ENCODE results near the gene USP25. TPM values are rescaled to one million over a fixed set of nuclear protein-coding genes. Genes with fewer than 3 reads are reported as not detected.

USP25 gene
- total and polyA plus RNA-seq, 2 donors = 19.1 to 111 TPM

GRCh38 chr21:15755125-15755524 lies 25.3 kb downstream of the USP25 start:
- 82% methylated on average over 3 of the region's 3 CpGs for WGBS
- Histone ChIP-seq H3K4me3 (ENCODE audit: low read depth, low read length) (no peak overlapping the region), H3K27ac (ENCODE audit: low read depth) (no peak overlapping the region), H3K4me1 (ENCODE audit: insufficient read depth) (peaks cover 3% of the 10 kb centered on the region), H3K36me3 (ENCODE audit: insufficient read depth) (no peaks in the 10 kb centered on the region)
- no peak for DNase-seq (ENCODE audit: extremely low spot score)

- WGBS = 93% methylated on average over 2 of the region's 2 CpGs
- Histone ChIP-seq H3K36me3 (ENCODE audit: insufficient read depth) (no peaks in the 10 kb centered on the region), H3K4me1 (ENCODE audit: insufficient read depth) (peaks cover 3% of the 10 kb centered on the region), H3K27ac (ENCODE audit: low read depth) (no peak overlapping the region), H3K4me3 (ENCODE audit: low read depth, low read length) (no peak overlapping the region)
- DNase-seq (ENCODE audit: extremely low spot score) = no peak
Observed at GRCh38 chr21:15759469-15759868, 29.7 kb downstream of the USP25 start.

- H3K27ac ChIP-seq (ENCODE audit: low read depth) = no peak overlapping the region
- peaks cover 2% of the 10 kb centered on the region for H3K4me1 ChIP-seq (ENCODE audit: insufficient read depth)
- H3K4me3 ChIP-seq (ENCODE audit: low read depth, low read length) = no peak overlapping the region
- no peaks in the 10 kb centered on the region for H3K36me3 ChIP-seq (ENCODE audit: insufficient read depth)
- WGBS = 86% methylated on average over 7 of the region's 7 CpGs
- no peak for DNase-seq (ENCODE audit: extremely low spot score)
Observed at GRCh38 chr21:15761507-15762100, 31.8 kb downstream of the USP25 start.

GRCh38 chr21:15763359-15763758 lies 33.6 kb downstream of the USP25 start:
- no peak for DNase-seq (ENCODE audit: extremely low spot score)
- 98% methylated on average over 1 of the region's 1 CpG for WGBS
- H3K36me3 ChIP-seq (ENCODE audit: insufficient read depth) = no peaks in the 10 kb centered on the region

GRCh38 chr21:15764878-15765277 lies 35.1 kb downstream of the USP25 start:
- Histone ChIP-seq H3K36me3 (ENCODE audit: insufficient read depth) (no peaks in the 10 kb centered on the region), H3K4me1 (ENCODE audit: insufficient read depth) (no peaks in the 10 kb centered on the region), H3K4me3 (ENCODE audit: low read depth, low read length) (no peak overlapping the region), H3K27ac (ENCODE audit: low read depth) (no peak overlapping the region)
- DNase-seq (ENCODE audit: extremely low spot score) = no peak
- 57% methylated on average over 3 of the region's 3 CpGs for WGBS

More at GRCh38 chr21:15763359-15763758, 33.6 kb downstream of the USP25 start:
- Histone ChIP-seq H3K27ac (ENCODE audit: low read depth) (no peak overlapping the region), H3K4me3 (ENCODE audit: low read depth, low read length) (no peak overlapping the region), H3K4me1 (ENCODE audit: insufficient read depth) (no peaks in the 10 kb centered on the region)

GRCh38 chr21:15766952-15767603 lies 37.3 kb downstream of the USP25 start:
- Histone ChIP-seq H3K36me3 (ENCODE audit: insufficient read depth) (no peaks in the 10 kb centered on the region), H3K27ac (ENCODE audit: low read depth) (no peak overlapping the region), H3K4me3 (ENCODE audit: low read depth, low read length) (no peak overlapping the region), H3K4me1 (ENCODE audit: insufficient read depth) (no peaks in the 10 kb centered on the region)
- 67% methylated on average over 1 of the region's 1 CpG for WGBS
- DNase-seq (ENCODE audit: extremely low spot score) = no peak

GRCh38 chr21:15768045-15768601 lies 38.3 kb downstream of the USP25 start:
- H3K4me1 ChIP-seq (ENCODE audit: insufficient read depth) = no peaks in the 10 kb centered on the region
- DNase-seq (ENCODE audit: extremely low spot score) = no peak
- H3K36me3 ChIP-seq (ENCODE audit: insufficient read depth) = no peaks in the 10 kb centered on the region
- WGBS = 88% methylated on average over 5 of the region's 5 CpGs
- no peak overlapping the region for H3K27ac ChIP-seq (ENCODE audit: low read depth)
- no peak overlapping the region for H3K4me3 ChIP-seq (ENCODE audit: low read depth, low read length)

GRCh38 chr21:15768853-15769252 lies 39.1 kb downstream of the USP25 start:
- Histone ChIP-seq H3K4me3 (ENCODE audit: low read depth, low read length) (no peak overlapping the region), H3K27ac (ENCODE audit: low read depth) (no peak overlapping the region), H3K36me3 (ENCODE audit: insufficient read depth) (no peaks in the 10 kb centered on the region), H3K4me1 (ENCODE audit: insufficient read depth) (no peaks in the 10 kb centered on the region)
- no peak for DNase-seq (ENCODE audit: extremely low spot score)
- 92% methylated on average over 2 of the region's 2 CpGs for WGBS

- 98% methylated on average over 6 of the region's 6 CpGs for WGBS
Observed at GRCh38 chr21:15771311-15771710, 41.5 kb downstream of the USP25 start.

GRCh38 chr21:15772654-15773053 lies 42.9 kb downstream of the USP25 start:
- 78% methylated on average over 3 of the region's 3 CpGs for WGBS
- H3K4me3 ChIP-seq (ENCODE audit: low read depth, low read length) = no peak overlapping the region
- H3K36me3 ChIP-seq (ENCODE audit: insufficient read depth) = no peaks in the 10 kb centered on the region
- no peak overlapping the region for H3K27ac ChIP-seq (ENCODE audit: low read depth)
- no peaks in the 10 kb centered on the region for H3K4me1 ChIP-seq (ENCODE audit: insufficient read depth)
- no peak for DNase-seq (ENCODE audit: extremely low spot score)

More at GRCh38 chr21:15771311-15771710, 41.5 kb downstream of the USP25 start:
- H3K4me1 ChIP-seq (ENCODE audit: insufficient read depth) = no peaks in the 10 kb centered on the region
- H3K4me3 ChIP-seq (ENCODE audit: low read depth, low read length) = no peak overlapping the region
- H3K27ac ChIP-seq (ENCODE audit: low read depth) = no peak overlapping the region
- no peaks in the 10 kb centered on the region for H3K36me3 ChIP-seq (ENCODE audit: insufficient read depth)
- DNase-seq (ENCODE audit: extremely low spot score) = no peak

GRCh38 chr21:15774590-15774989 lies 44.8 kb downstream of the USP25 start:
- no peaks in the 10 kb centered on the region for H3K36me3 ChIP-seq (ENCODE audit: insufficient read depth)
- 33% methylated on average over 3 of the region's 3 CpGs for WGBS
- no peak overlapping the region for H3K27ac ChIP-seq (ENCODE audit: low read depth)
- H3K4me1 ChIP-seq (ENCODE audit: insufficient read depth) = no peaks in the 10 kb centered on the region
- H3K4me3 ChIP-seq (ENCODE audit: low read depth, low read length) = no peak overlapping the region
- DNase-seq (ENCODE audit: extremely low spot score) = no peak

- Histone ChIP-seq H3K36me3 (ENCODE audit: insufficient read depth) (no peaks in the 10 kb centered on the region), H3K27ac (ENCODE audit: low read depth) (no peak overlapping the region), H3K4me3 (ENCODE audit: low read depth, low read length) (no peak overlapping the region), H3K4me1 (ENCODE audit: insufficient read depth) (no peaks in the 10 kb centered on the region)
- 97% methylated on average over 4 of the region's 4 CpGs for WGBS
- no peak for DNase-seq (ENCODE audit: extremely low spot score)
Observed at GRCh38 chr21:15775291-15775690, 45.5 kb downstream of the USP25 start.

- Histone ChIP-seq H3K36me3 (ENCODE audit: insufficient read depth) (peaks cover under 1% of the 10 kb centered on the region), H3K4me3 (ENCODE audit: low read depth, low read length) (no peak overlapping the region), H3K27ac (ENCODE audit: low read depth) (no peak overlapping the region), H3K4me1 (ENCODE audit: insufficient read depth) (no peaks in the 10 kb centered on the region)
- DNase-seq (ENCODE audit: extremely low spot score) = no peak
Observed at GRCh38 chr21:15775981-15776380, 46.2 kb downstream of the USP25 start.

- no peaks in the 10 kb centered on the region for H3K4me1 ChIP-seq (ENCODE audit: insufficient read depth)
- whole genome bisulfite sequencing = 89% methylated on average over 2 of the region's 2 CpGs
- H3K4me3 ChIP-seq (ENCODE audit: low read depth, low read length) = no peak overlapping the region
- H3K27ac ChIP-seq (ENCODE audit: low read depth) = no peak overlapping the region
- H3K36me3 ChIP-seq (ENCODE audit: insufficient read depth) = peaks cover 6% of the 10 kb centered on the region
- no peak for DNase-seq (ENCODE audit: extremely low spot score)
Observed at GRCh38 chr21:15776818-15777217, 47.0 kb downstream of the USP25 start.

Data from urinary bladder (tissue), 4 donors.